GM06990 (cell line): ENCODE data around the gene DUOXA2.

ENCODE experiments used
- DNase-seq: peaks from one replicate; pipeline ENCODE4 v3.0.0-alpha.2; 2011; ENCODE audit not compliant: insufficient read length; ENCODE audit errors: extremely low read depth
- H3K27me3 ChIP-seq: replicated peaks from 2 replicates; pipeline ENCODE4 v1.6.0; 2011; ENCODE audit warnings: low read length; ENCODE audit not compliant: control insufficient read depth, insufficient read depth
- H3K36me3 ChIP-seq: 2 replicates; pipeline ENCODE4 v1.5.1; 2011; ENCODE audit warnings: low read length; ENCODE audit not compliant: control insufficient read depth, insufficient read depth
- H3K4me3 ChIP-seq: replicated peaks from 2 replicates; pipeline ENCODE4 v1.5.1; 2011; ENCODE audit warnings: low read depth, mild to moderate bottlenecking, control low read depth, low read length
- TF ChIP-seq, protein P1 (sequence below): IDR thresholded peaks from 2 replicates; pipeline ENCODE4 v1.5.1; 2011; ENCODE audit warnings: low read length, control low read depth, mild to moderate bottlenecking, inconsistent platforms; ENCODE audit not compliant: insufficient read depth, poor library complexity, severe bottlenecking

DUOXA2 gene

DNA sequence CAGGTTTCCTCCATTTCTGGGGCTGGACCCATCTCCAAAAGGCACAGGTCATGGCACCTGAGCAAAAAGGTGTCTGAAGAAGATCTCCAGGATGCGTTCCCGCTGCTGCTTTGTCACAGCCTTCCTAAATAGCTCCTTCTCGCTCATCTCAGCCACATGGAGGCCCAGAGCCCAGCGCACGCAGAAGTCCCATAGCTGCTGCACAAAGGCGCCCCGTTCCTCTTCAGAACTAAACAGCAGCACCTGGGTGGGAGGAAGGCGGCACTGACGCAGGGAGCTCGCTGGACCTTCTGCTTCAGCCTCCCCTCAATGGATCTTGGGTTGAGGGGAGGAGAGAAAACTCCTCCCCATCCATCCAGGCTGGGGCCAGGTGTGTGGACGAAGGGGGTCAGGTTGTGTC is 8.5 kb upstream of the DUOXA2 start:
- Histone ChIP-seq H3K4me3 (no peak overlapping the region), H3K36me3 (no peaks in the 10 kb centered on the region), H3K27me3 (peaks cover 1% of the 10 kb centered on the region)
- DNase-seq: no peak
- TF ChIP-seq, protein P1, sequence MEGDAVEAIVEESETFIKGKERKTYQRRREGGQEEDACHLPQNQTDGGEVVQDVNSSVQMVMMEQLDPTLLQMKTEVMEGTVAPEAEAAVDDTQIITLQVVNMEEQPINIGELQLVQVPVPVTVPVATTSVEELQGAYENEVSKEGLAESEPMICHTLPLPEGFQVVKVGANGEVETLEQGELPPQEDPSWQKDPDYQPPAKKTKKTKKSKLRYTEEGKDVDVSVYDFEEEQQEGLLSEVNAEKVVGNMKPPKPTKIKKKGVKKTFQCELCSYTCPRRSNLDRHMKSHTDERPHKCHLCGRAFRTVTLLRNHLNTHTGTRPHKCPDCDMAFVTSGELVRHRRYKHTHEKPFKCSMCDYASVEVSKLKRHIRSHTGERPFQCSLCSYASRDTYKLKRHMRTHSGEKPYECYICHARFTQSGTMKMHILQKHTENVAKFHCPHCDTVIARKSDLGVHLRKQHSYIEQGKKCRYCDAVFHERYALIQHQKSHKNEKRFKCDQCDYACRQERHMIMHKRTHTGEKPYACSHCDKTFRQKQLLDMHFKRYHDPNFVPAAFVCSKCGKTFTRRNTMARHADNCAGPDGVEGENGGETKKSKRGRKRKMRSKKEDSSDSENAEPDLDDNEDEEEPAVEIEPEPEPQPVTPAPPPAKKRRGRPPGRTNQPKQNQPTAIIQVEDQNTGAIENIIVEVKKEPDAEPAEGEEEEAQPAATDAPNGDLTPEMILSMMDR: no peak

DNA sequence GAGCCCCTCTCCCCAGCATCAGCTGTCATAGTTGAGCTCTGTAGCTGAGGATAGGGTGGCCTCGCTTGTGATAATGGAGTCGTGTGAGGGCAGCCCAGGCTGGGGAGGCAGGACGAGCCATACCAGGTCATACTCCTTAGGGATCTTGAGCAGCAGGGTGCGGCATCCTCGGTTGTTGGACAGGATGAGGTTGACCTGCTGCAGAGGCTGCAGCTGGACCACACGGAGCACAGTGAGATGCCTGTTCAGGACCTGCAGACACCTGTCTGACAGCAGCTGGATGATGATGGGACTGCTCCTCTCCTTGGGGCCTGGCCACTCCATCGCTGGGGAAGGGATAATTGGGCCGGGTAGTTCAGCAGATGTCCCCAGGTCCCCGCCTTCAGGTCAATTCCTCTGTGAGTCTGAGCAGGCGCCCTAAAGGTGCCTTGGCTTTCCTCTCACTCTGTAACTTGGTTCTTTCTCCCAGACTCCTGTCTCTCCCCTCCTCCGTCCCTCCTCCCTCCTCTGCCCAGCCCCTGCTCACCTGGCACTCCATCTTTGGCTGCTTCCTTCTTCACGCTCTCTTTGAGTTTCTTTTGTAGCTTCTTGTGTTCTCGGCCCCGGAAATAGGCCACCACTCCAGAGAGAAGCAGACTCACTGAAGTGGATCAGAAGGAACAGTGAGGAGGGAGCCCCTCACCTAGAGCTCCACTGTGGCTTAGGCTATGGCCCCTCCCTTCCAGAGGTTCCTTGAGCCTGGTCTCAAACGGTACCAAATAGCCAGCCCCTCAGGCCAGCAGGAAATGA is 7.9 kb upstream of the DUOXA2 start:
- TF ChIP-seq, protein P1: no peak
- DNase-seq: no peak

DNA sequence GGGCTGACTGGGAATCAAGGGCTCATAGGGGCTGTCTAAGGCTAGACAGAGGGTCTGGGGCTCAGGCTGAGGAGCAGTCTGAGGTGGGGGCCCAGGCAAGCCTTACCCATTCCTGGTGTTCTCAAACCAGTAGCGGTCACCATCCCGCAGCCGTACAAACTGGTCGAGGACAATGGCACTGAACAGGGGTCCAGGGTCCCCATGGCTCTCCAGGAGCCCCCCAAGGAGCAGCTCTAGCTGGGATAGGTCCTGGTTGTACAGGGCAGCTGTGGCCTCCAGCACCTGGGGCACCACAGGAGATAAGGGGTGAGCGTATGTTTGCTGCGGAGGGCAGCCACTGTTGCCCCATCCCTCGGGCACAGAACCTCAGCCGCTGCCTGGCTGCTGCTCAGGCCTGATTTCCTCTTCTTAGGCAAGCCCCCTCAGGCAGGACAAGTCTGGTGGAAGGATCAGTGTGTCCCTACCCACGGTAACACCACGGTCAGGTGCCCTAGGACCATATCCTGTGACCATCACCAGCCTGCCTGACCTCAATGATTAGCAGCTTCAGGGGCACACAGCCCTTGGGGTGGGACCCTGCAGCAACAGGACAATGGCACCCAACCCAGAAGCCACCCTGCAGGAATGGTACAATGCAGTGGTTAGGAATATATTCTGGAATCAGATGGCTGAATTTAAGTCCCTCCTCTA is 6.0 kb upstream of the DUOXA2 start:
- no peak for DNase-seq
- TF ChIP-seq, protein P1: no peak
- Histone ChIP-seq H3K36me3 (no peaks in the 10 kb centered on the region), H3K4me3 (no peak overlapping the region), H3K27me3 (peaks cover 3% of the 10 kb centered on the region)

More for the DNA sequence above, 7.9 kb upstream of the DUOXA2 start:
- Histone ChIP-seq H3K27me3 (peaks cover 1% of the 10 kb centered on the region), H3K36me3 (no peaks in the 10 kb centered on the region), H3K4me3 (no peak overlapping the region)

DNA sequence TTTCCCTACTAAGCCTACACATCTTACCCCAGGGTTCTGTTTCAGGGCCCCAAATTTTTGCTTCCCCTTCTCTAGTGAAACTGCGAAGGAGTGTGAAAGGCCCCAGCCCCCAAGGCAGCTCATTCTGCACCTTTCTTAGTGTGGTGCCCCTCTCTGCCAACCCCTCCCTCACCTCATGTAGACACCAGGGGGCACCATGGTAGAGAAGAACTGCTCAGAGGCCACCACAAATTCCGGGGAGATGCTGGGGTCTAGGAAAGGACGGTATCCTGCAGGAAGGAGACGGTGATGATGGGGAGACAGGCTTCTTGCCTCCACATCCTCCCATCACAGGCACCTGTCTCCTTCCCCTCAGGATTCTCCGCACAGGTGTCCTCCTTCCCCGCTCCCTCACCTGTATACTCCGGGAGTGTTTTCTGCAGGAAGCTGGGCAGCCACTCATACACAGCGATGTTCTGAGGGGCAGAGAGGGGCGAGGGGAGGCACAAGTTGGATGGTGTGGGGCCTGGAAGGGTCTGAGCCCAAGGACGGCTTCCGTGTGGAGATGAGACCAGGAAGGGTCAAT is 3.8 kb upstream of the DUOXA2 start:
- H3K27me3 ChIP-seq: peaks cover 10% of the 10 kb centered on the region
- DNase-seq: no peak
- TF ChIP-seq, protein P1: peak; percentile 28

DNA sequence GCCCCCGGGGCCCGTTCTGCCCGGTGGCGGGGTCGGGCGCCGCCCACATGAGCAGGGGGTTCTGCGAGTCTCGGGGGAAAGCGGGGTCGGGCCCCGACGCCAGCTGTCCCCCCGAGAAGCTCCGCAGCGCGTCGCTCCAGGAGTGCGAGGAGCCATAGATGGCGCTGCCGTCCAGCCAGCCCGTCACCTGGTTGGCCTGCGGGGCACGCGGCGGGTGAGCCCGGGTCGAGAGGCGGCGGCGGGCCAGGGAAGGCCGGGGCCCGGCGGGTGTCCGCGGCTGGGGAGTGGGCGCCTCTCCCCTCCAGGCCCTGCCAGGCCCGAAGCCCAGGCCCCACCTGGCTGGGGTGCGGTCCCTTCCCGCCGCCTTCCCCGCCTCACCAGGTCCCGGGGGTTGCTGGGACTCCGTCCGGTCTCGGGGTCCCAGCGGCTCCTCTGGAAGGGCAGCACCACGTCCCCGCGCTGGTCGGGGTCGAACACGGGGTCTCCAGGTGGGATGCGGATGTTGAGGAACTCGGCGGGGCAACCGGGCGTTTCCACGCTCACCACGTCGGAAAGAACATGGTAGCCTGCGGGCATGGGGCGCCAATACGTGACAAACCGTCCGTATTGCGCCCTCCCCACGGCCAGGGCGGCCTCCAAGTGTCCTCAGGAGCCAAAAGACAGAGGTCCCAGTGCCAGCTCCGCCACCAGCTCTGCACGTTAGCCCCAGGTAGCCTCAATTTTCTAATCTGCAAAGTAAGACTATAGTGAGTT is 2.6 kb upstream of the DUOXA2 start:
- no peak for DNase-seq
- TF ChIP-seq, protein P1: no peak
- Histone ChIP-seq H3K27me3 (peaks cover 14% of the 10 kb centered on the region), H3K4me3 (no peak overlapping the region), H3K36me3 (no peaks in the 10 kb centered on the region)

More for the DNA sequence above, 3.8 kb upstream of the DUOXA2 start:
- Histone ChIP-seq H3K36me3 (no peaks in the 10 kb centered on the region), H3K4me3 (no peak overlapping the region)
